Stimulated activated CD4-positive, alpha-beta T cell treated with anti-CD3 and anti-CD28 coated beads, Interleukin-12 subunit alpha, Interleukin-12 subunit beta, amount 100 ng/mL, for 48 hours (primary cell): ENCODE results near the gene TNIK.

Source experiments
- DNase-seq, 3 donors: peaks; one replicate each; pipeline ENCODE4 v3.0.0-alpha.2; 2020; ENCODE audit warnings: low read depth in 2 of 3, low spot score in 1 of 3

Gene TNIK

GRCh38 chr3:171286580-171287249, 173.5 kb downstream of the TNIK start:
- no peak for DNase-seq

- DNase-seq, result no peak
Observed at GRCh38 chr3:171285287-171285686, 174.9 kb downstream of the TNIK start.

DNA sequence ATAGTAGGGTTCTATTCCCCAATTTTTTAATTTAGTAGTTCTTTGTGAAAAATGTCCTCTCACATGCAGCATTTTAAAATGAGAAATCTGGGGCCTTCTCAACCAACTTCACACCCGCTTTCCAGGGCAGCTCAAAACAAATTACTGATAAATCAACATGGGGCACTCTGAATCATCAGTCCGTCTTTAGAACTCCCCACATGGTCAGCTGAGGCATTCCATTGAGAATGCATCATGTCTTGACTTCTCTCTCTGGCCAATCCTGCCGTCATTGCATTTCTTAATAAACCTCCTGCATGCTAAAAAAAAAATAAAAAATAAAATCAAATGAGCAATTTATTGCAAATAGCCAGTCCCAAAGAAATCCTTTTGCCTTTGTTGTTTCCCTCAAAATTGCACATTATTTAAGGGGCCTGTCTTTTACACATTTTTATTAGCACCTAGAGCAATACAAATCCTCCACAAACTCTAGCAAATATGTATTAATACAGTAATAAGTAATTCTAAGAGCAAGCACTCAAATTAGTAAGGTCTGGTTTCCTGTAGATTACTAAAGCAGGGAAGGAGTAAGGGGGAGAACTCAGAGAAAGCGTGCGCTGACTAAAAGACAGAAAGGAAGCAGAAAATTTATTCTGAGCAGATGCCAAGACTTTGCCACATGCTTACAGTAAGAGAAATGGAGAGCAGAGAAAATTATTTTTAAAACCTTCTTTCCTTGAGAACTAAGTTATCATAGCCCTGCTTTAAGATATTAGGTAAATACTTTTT, 175.7 kb downstream of the TNIK start:
- no peak for DNase-seq

GRCh38 chr3:171283848-171284222, 176.4 kb downstream of the TNIK start:
- no peak for DNase-seq

GRCh38 chr3:171283183-171283847, 176.9 kb downstream of the TNIK start:
- DNase-seq, result no peak

DNA sequence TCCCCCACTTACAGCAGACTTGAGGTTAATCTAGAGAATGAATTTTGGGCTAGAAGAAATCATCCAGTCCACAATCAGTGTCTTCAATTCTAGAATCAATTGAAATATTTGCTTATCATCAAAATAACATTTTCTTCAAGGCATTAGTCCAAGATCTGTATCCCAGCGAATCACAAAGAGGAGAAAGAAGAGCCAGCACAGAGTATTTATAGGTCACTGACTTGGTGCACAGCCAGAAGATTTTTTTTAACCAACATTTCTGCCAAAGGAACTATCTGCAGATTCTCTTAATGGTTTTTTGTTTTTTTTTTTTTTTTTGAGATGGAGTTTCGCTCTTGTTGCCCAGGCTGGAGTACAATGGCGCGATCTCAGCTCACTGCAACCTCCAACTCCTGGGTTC, 178.2 kb downstream of the TNIK start:
- DNase-seq, result no peak

- DNase-seq, result no peak
Observed at GRCh38 chr3:171281256-171281992, 178.8 kb downstream of the TNIK start.

GRCh38 chr3:171279972-171280371, 180.2 kb downstream of the TNIK start:
- DNase-seq, result no peak

DNA sequence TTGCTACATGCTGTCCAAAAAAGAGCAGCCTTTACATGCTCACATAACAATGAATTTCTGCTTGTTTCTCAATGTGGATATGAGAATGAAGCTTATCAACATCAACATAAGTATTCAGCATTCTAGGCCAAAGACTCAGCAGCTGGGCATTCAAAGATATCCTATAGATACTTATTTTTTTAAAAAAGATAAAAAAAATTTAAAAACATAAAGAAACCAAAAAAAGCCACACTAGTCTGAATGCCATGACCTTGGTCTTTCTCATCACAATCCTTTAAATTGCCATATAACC, 182.0 kb downstream of the TNIK start:
- DNase-seq, result no peak

GRCh38 chr3:171277456-171278298, 182.5 kb downstream of the TNIK start:
- DNase-seq, result no peak

DNA sequence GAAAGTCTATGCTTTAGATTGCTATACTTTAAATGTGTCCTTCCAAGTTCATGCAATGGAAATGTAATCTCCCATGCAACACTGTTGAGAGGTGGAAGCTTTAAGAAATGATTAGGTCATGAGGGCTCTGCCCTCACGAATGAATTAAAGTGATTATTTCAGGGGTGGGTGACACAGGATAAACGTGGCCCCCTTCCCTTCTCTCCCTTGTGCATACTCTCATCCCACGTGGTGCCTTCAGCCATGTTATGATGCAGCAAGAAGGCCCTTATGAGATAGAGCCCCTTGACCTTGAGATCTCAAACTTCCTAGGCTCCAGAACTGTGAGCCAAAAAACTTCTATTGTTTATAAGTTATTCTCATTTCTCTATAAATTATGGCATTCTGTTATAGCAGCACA, 183.3 kb downstream of the TNIK start:
- DNase-seq, result no peak

- no peak for DNase-seq
Observed at GRCh38 chr3:171274222-171274621, 186.0 kb downstream of the TNIK start.

DNA sequence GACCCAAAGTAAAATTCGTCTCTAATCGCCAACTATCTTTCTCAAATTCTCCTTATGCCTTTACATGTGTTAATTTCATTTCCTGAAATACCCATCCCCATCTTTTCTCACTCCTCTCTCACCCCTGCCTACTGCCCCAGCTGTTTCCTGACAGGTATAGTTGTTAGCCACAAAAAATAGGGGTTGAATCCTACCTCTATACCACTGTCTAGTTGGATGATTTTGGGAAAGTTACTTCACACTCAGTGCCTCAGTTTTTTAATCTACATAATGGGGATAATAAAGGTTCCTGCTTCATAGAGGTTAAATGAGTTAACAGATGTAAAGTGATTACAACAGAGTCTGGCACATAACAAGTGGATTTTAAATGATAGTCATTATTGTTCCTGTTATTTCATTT, 189.7 kb downstream of the TNIK start:
- no peak for DNase-seq

DNA sequence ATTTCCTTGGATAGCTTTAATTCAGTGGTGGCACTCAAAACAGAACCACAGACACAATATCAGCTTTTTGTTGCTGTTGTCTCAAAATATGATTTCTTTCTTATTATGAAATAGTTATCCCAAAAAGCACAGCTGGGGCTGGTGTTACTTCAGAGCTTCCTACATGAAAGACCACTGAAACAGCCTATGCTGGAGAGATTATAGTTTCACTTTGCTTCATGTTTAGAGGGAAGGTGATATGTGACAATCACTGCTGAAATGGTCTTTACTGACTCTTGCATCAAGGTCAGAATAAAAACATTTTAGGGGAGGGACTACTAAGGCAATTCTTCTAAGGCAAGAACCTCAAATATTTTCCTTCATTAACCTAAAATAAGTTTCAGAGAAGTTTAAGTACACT, 190.7 kb downstream of the TNIK start:
- no peak for DNase-seq

- no peak for DNase-seq
Observed at GRCh38 chr3:171268677-171269076, 191.5 kb downstream of the TNIK start.

DNA sequence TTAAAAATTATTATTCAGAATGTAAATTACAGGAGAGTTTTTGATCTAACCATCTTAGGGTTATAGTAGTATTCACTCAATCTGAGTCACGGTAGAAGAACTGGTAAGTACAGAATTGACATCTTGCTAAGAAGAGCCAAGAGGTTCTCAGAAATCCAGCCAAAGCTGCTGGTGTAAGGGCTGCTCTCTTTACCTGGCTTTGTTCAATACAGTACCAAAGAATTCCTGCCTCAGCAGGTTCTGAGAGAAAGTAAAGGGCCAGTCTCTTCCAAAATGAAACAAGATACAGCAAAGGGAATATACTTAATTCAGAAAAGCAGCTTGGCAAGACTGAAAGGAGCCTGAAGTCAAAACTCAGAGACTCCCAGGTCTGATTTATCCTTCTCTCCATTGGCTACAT, 193.1 kb downstream of the TNIK start:
- DNase-seq, result no peak

DNA sequence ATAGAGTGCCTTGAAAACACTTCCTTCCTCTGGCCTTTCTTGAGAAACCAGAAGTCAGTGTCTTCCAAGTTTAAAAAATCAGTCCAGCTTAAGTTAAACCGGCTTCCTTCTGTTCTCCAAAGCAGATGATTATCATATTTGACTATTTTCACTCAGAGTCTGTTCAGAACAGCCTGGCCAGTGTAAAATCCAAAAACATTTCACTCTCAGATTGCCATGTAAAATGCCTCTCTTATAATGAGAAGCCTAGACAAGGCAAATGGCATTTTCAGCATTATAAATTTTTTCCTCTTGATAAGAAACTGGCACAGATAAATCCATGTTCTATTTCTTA, 193.5 kb downstream of the TNIK start:
- no peak for DNase-seq

DNA sequence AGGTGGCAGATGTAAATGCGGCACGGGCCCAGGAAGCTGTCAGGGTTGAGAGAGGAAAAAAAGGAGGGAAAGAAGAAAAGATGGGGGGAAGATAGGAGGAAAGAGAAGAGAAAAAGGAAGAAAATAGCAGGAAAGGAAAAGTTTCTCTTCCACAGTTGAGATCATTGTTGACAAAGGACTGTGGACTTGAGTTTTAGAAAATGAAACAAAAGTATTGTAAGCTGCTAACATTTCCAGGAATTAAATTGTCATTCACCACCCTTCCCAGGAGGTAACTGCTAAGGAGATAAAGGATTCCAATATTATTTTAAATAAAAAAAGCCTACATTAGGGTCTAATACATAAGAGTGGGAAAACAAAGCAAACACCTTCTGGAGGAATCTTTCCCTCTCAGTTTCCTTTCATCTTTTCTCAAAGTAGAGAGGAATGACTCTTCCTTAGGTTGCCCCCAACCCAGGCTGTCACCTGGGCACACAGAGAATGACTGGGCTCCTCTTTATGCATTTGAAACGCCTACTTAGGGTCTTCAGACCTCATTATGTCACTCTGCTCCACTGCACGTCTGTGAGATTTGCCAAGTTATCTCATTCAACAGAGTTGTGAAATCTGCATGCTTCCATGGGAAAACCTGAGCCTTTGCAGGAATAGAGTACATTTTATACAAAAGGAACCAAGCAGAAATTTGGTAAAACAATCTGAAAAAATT, 194.0 kb downstream of the TNIK start:
- no peak for DNase-seq

GRCh38 chr3:171264758-171265157, 195.4 kb downstream of the TNIK start:
- no peak for DNase-seq

GRCh38 chr3:171262431-171262830, 197.8 kb downstream of the TNIK start:
- no peak for DNase-seq

DNA sequence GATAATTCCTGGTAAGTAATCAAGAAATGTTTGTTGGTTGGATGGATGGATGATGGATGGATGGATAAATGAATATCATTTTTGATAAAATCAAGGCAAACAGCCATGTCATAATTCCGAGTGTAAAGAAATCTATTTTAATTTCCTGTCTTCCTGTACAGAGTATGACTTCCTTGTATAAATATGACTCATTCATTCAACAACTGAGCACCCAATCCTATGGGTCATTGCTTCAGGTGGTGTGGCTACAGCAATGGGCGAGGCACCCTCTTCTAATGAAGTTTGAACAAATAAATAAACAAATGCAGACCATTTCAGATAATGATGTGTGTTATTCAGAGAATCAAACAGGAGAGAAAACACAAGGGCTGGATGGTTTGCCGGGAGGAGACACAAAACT, 198.7 kb downstream of the TNIK start:
- DNase-seq, result no peak
